ENCODE data around the gene RNF152. TPM values are rescaled to one million over a fixed set of nuclear protein-coding genes. Genes with fewer than 3 reads are reported as not detected.

The RNF152 gene
- total and polyA plus RNA-seq, 12 donors = 1.5 to 31.1 (median 11.2) TPM

DNA sequence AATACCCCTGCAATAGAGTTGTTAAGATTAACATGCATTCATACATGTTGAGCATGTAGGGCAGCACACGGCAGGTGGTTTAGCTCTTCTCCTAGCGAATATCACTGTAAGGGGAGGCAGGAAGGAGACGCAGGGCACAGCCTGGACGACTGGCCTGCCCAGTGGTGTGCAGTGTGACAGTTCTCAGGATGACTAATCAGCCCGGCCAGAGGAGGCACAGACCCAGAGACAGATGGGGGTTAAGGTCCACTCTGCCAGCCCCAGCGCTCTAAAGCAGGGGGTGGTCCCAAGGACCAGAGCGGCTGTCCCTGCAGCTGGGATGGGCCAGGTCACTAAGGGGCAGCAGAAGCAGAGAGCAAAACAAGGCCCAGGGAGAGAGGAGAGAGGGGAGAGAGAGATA, 63.7 kb downstream of the RNF152 start:
- Histone ChIP-seq H3K27me3 (no peaks in the 10 kb centered on the region), H3K27ac (no peak overlapping the region), H3K4me1 (replicated peaks in 1 of 2) (peaks cover 0 to 14% of the 10 kb centered on the region in 2 donors), H3K9me3 (replicated peaks in 1 of 3) (no peaks in the 10 kb centered on the region), H3K36me3 (replicated peaks in 1 of 2) (no peaks in the 10 kb centered on the region), H3K4me3 (no peak overlapping the region)
- intact Hi-C loops (cut with DNase I) = no loop called here
- WGBS, 4 donors = 79 to 85% (median 83%) methylated on average over 7 of the region's 7 CpGs
- no peak for DNase-seq
- TF ChIP-seq CTCF (IDR thresholded peaks at IDR 0.05) (no peak), POLR2A (IDR thresholded peaks at IDR 0.05) (no peak)

DNA sequence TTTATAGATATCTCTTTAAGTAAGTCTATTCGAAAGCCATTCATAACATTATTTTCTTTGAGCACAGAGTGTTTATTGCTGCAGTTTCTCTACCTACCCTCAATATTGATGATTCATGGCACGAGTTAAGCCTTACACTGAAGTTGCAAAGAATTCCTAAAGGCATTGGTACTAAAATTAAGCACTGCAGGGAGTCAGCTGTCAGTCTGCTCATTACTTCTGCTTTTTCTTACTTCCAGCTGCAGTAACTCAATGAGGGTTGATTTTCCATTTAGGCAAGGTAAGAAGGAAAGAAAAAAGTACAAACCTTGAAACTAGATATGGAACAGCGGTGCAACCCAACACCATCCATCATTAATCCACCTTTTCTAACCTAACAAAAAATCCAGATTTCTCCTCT, 65.2 kb downstream of the RNF152 start:
- 79 to 87% (median 83%) methylated on average over 3 of the region's 3 CpGs for WGBS, 4 donors
- no peaks in the 10 kb centered on the region for H3K36me3 ChIP-seq (replicated peaks in 1 of 2)
- no peak for DNase-seq
- H3K27me3 ChIP-seq = no peaks in the 10 kb centered on the region
- H3K4me3 ChIP-seq = no peak overlapping the region
- H3K4me1 ChIP-seq (replicated peaks in 1 of 2) = no peaks in the 10 kb centered on the region
- intact Hi-C loops (cut with DNase I) = no loop called here
- H3K27ac ChIP-seq = no peak overlapping the region
- TF ChIP-seq CTCF (IDR thresholded peaks at IDR 0.05) (no peak), POLR2A (IDR thresholded peaks at IDR 0.05) (no peak)
- H3K9me3 ChIP-seq (replicated peaks in 1 of 3) = no peaks in the 10 kb centered on the region

GRCh38 chr18:61825386-61825785, 67.4 kb downstream of the RNF152 start:
- no peaks in the 10 kb centered on the region for H3K27me3 ChIP-seq
- no peaks in the 10 kb centered on the region for H3K4me1 ChIP-seq (replicated peaks in 1 of 2)
- H3K4me3 ChIP-seq = no peak overlapping the region
- no peaks in the 10 kb centered on the region for H3K9me3 ChIP-seq (replicated peaks in 1 of 3)
- no peak for TF ChIP-seq POLR2A (IDR thresholded peaks at IDR 0.05)
- no peak for TF ChIP-seq CTCF (IDR thresholded peaks at IDR 0.05)
- H3K27ac ChIP-seq = no peak overlapping the region
- no peaks in the 10 kb centered on the region for H3K36me3 ChIP-seq (replicated peaks in 1 of 2)
- intact Hi-C loops (cut with DNase I) = no loop called here
- no peak for DNase-seq

DNA sequence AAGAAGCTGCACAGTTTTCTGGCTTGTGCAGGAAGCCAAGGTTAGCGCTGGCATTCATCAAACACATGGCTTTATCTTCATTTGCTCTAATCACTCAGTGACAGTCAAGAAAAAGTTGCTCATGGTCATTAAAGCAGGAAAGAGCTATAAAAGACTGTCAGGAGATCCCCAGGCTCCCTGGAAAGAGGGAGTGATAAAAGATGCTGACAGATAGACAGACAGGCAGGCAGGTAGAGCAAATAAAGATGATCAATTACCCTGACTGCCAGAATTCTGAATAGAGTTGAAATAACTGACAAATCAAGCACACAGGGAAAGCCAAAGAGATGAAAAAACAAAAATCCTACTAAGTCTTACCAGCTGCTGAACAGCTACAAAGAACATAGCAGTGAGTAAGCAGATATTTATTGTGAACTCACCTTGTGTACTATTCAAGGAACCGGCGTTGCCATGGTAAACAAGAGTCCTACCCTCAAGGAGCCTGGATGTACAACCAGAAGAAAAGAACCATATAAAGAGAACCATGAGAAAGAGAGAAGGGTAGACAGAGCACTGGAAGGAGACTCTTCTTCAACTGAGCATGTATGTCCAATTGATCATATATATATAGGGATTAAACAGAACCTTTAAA, 68.0 kb downstream of the RNF152 start:
- 73 to 78% (median 75%) methylated on average over 3 of the region's 3 CpGs for WGBS, 4 donors
- no peaks in the 10 kb centered on the region for H3K27me3 ChIP-seq
- H3K4me3 ChIP-seq = no peak overlapping the region
- intact Hi-C loops (cut with DNase I) = no loop called here
- H3K9me3 ChIP-seq (replicated peaks in 1 of 3) = no peaks in the 10 kb centered on the region
- H3K36me3 ChIP-seq (replicated peaks in 1 of 2) = no peaks in the 10 kb centered on the region
- TF ChIP-seq POLR2A (IDR thresholded peaks at IDR 0.05) (no peak), CTCF (IDR thresholded peaks at IDR 0.05) (no peak)
- H3K4me1 ChIP-seq (replicated peaks in 1 of 2) = no peaks in the 10 kb centered on the region
- H3K27ac ChIP-seq = no peak overlapping the region
- no peak for DNase-seq

All from adrenal gland (tissue), 12 donors.